NCI-H526 (cell line): Measurements from ENCODE around the gene TEX2.

Source experiments
- DNase-seq, 2 experiments: peaks; one replicate each; lab custom pipeline; 2025; lab: John Stamatoyannopoulos, UW

Gene TEX2

DNA sequence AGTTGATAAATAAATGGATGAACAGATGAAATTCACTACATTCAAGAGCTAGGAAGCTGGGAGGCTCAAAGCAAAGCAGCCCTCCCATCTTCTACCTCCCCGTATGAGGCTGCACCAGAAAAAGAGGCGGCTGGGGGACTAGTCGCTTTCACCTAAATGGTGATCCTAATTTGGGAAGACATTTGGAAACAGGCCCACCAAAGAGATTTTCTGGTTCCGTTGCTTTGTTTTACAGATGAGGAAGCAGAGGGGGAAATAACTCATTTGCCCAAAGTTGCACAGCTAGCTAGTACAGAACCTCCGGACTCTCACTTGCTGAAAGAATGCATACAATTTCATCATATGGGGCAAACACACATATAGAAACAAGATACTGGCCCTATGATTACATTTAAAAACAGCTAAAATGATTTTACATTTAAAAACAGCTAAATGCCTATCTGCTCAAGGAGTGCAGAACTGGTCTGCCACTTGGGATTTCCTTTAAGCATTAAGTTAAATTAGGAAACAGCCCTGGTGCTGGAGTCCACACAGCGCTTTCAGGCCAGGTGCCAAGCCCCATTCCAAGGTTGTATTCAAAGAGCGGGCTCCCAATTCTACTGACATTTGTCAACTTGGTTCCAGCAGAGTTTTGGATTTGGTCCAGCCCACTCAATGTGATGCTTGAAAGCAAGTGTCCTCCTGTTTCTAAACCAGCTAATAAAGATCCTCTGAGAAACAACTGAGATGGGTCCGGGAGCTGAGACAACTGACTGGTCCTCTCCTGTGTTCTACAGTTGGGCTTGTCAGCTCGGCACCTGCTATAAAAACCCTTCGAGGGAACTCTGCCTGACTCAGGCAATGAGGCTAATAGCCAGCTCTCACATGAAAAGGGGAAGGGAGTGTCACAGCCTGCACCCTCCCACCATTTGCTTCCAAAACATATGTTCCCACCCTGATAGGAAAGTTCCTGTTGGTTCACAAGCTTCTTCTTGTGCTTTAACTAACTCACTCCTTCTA, 144.8 kb downstream of the TEX2 start:
- no peak for DNase-seq

GRCh38 chr17:64115822-64116534, 147.1 kb downstream of the TEX2 start:
- DNase-seq, result no peak

DNA sequence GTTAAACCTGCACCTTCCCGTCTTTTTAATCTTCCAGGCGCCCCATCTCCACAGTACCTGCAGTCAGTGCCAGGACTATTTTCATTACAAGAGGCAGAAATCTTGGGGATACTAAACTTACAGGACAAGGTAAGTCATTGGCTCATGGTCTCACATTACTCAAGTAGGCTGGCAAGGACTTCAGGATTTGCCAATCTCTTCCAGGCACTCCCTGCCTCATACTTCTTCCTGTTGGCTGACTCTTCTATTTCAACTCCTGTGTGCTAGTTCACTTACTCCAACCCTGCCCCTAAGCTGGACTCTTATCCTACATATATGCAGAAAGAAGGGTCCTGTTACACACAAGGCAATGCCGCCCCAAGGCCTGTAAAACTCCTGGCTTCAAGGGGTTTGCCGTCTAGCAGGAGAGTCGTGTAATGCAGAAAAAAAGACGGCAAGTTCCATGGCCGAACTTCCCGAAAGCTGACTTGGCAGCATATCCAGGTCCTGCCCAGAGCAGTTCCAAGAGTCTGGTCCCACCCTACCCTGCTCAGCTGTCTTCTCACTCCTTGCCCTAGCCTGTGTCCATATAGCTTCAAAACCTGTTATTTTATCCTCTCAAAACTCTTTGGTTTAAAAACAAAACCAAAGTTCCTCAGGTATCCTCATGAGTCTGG, 147.9 kb downstream of the TEX2 start:
- DNase-seq, result no peak

GRCh38 chr17:64113006-64113405, 150.1 kb downstream of the TEX2 start:
- no peak for DNase-seq

GRCh38 chr17:64111831-64112230, 151.2 kb downstream of the TEX2 start:
- no peak for DNase-seq

- DNase-seq, result no peak
Measured at GRCh38 chr17:64110379-64111152, 152.5 kb downstream of the TEX2 start.

GRCh38 chr17:64109400-64109799, 153.7 kb downstream of the TEX2 start:
- DNase-seq, result no peak

- DNase-seq, result peak; percentile 12 to 14
Measured at GRCh38 chr17:64107500-64108236, 155.4 kb downstream of the TEX2 start.

- DNase-seq, result no peak
Measured at GRCh38 chr17:64106918-64107317, 156.1 kb downstream of the TEX2 start.

- no peak for DNase-seq
Measured at GRCh38 chr17:64103391-64104364, 159.4 kb downstream of the TEX2 start.

DNA sequence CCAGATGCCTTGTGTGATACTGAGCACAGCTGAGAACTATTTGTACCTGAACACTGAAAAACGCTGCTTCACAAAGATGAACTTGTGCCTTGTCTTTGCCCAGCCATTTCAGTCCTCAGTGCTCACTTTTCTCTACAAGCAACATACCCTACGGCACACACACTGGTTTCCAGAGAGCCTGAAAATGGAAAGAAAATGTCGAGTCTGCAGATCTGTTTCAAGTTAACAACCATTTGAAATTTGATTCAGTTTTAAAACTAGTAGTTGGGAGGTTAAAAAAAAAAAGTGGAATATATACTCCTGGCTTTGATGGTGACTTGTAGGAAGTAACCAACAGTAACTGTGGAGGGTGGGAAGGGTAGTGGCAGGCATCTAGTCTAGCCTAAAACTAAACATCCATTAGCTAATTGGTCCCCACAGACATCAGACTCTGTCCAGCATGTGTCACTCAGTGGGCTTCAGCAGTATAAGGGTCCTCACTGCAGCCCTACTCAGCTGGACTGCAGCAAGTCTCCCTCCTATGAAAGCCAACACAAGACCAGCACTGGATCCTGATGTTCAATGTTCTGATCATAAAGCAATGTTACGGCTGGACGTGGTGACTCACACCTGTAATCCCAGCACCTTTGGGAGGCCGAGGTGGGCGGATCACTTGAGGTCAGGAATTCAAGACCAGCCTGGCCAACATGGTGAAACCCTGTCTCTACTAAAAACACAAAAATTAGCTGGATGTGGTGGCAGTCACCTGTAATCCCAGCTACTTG, 160.3 kb downstream of the TEX2 start:
- DNase-seq, result no peak

- no peak for DNase-seq
Measured at GRCh38 chr17:64099543-64099942, 163.5 kb downstream of the TEX2 start.
